ENCODE data around the gene BPIFB2.

- TF ChIP-seq CTCF (IDR thresholded peaks at IDR 0.05 in 2 of 3, conservative IDR thresholded peaks at IDR 0.05 in 1 of 3; ENCODE audit: borderline replicate concordance in 1 of 3, insufficient read depth in 1 of 3, low read depth in 2 of 3, low read length in 2 of 3) (no peak), ZNF274 (IDR thresholded peaks at IDR 0.05; ENCODE audit: low read depth, low read length) (no peak), EZH2phosphoT487 (IDR thresholded peaks at IDR 0.05; ENCODE audit: borderline replicate concordance) (no peak), MAX (IDR thresholded peaks at IDR 0.05) (no peak), SP1 (IDR thresholded peaks at IDR 0.05; ENCODE audit: low read depth) (no peak), POLR2A (IDR thresholded peaks at IDR 0.05; ENCODE audit: borderline replicate concordance, extremely low read depth, insufficient read depth, insufficient read length) (no peak)
Observed at GRCh38 chr20:33022694-33023438, 15.4 kb downstream of the BPIFB2 start.

Data from HCT116 (cell line).